ENCODE measurements around the gene PIP5KL1.

PIP5KL1 gene

GRCh38 chr9:127903557-127904475 lies 26.8 kb downstream of the PIP5KL1 start:
- no peak for TF ChIP-seq EZH2 (IDR thresholded peaks at IDR 0.05)
- TF ChIP-seq POLR2AphosphoS5 (IDR thresholded peaks at IDR 0.05; ENCODE audit: borderline replicate concordance, low read depth, low read length), result no peak
- TF ChIP-seq FOXP2 (optimal IDR thresholded peaks at IDR 0.05; ENCODE audit: control extremely low read depth, extremely low read length, insufficient read depth), result no peak
- no peak for DNase-seq (ENCODE audit: low read depth, low spot score)
- H3K27ac ChIP-seq, result no peak overlapping the region
- no peaks in the 10 kb centered on the region for H3K36me3 ChIP-seq (ENCODE audit: insufficient read depth, low read length)
- no peaks in the 10 kb centered on the region for H3K9me3 ChIP-seq (ENCODE audit: low read depth, low read length)
- H3K9ac ChIP-seq (ENCODE audit: insufficient read length), result no peak overlapping the region
- no peak overlapping the region for H3K4me3 ChIP-seq

GRCh38 chr9:127899128-127899943 lies 31.2 kb downstream of the PIP5KL1 start, which contains the start of gene ST6GALNAC6:
TSS of gene ST6GALNAC6 (minus strand) at chr9:127899603. CDS start at chr9:127897981, 1,622 bp downstream.
- Histone ChIP-seq H3K9me3 (ENCODE audit: low read depth, low read length) (peaks cover 2% of the 10 kb centered on the region; the same call in 1 of the 2 replicates), H3K36me3 (ENCODE audit: insufficient read depth, low read length) (peaks cover 27% of the 10 kb centered on the region), H3K9ac (ENCODE audit: insufficient read length) (peak within 1 kb of the TSS; percentile 74), H3K27ac (no peak within 1 kb of the TSS), H3K4me3 (peak within 1 kb of the TSS; percentile 92)
- no peak for DNase-seq (ENCODE audit: low read depth, low spot score)
- no peak for TF ChIP-seq FOXP2 (optimal IDR thresholded peaks at IDR 0.05; ENCODE audit: control extremely low read depth, extremely low read length, insufficient read depth)

- Histone ChIP-seq H3K27ac (no peak overlapping the region), H3K36me3 (ENCODE audit: insufficient read depth, low read length) (peaks cover 35% of the 10 kb centered on the region)
Observed at GRCh38 chr9:127898433-127899127, 32.0 kb downstream of the PIP5KL1 start.

GRCh38 chr9:127897193-127897692 lies 33.3 kb downstream of the PIP5KL1 start:
- no peak for DNase-seq (ENCODE audit: low read depth, low spot score)
- peaks cover 4% of the 10 kb centered on the region; the same call in 1 of the 2 replicates for H3K9me3 ChIP-seq (ENCODE audit: low read depth, low read length)
- no peak overlapping the region for H3K27ac ChIP-seq
- TF ChIP-seq POLR2AphosphoS5 (IDR thresholded peaks at IDR 0.05; ENCODE audit: borderline replicate concordance, low read depth, low read length) (no peak), EZH2 (IDR thresholded peaks at IDR 0.05) (no peak), FOXP2 (optimal IDR thresholded peaks at IDR 0.05; ENCODE audit: control extremely low read depth, extremely low read length, insufficient read depth) (no peak)
- H3K9ac ChIP-seq (ENCODE audit: insufficient read length), result no peak overlapping the region
- H3K4me3 ChIP-seq, result no peak overlapping the region
- H3K36me3 ChIP-seq (ENCODE audit: insufficient read depth, low read length), result peaks cover 48% of the 10 kb centered on the region

More at GRCh38 chr9:127898433-127899127, 32.0 kb downstream of the PIP5KL1 start:
- peak overlapping the region; percentile 92 for H3K4me3 ChIP-seq
- peaks cover 2% of the 10 kb centered on the region; the same call in 1 of the 2 replicates for H3K9me3 ChIP-seq (ENCODE audit: low read depth, low read length)
- H3K9ac ChIP-seq (ENCODE audit: insufficient read length), result peak overlapping the region; percentile 74
- no peak for TF ChIP-seq EZH2 (IDR thresholded peaks at IDR 0.05)
- DNase-seq (ENCODE audit: low read depth, low spot score), result no peak

GRCh38 chr9:127896395-127897192 lies 34.0 kb downstream of the PIP5KL1 start:
- peaks cover 4% of the 10 kb centered on the region; the same call in 1 of the 2 replicates for H3K9me3 ChIP-seq (ENCODE audit: low read depth, low read length)
- TF ChIP-seq EZH2 (IDR thresholded peaks at IDR 0.05), result no peak
- no peak for TF ChIP-seq POLR2AphosphoS5 (IDR thresholded peaks at IDR 0.05; ENCODE audit: borderline replicate concordance, low read depth, low read length)
- TF ChIP-seq FOXP2 (optimal IDR thresholded peaks at IDR 0.05; ENCODE audit: control extremely low read depth, extremely low read length, insufficient read depth), result no peak
- DNase-seq (ENCODE audit: low read depth, low spot score), result no peak
- H3K27ac ChIP-seq, result no peak overlapping the region
- H3K4me3 ChIP-seq, result no peak overlapping the region
- no peak overlapping the region for H3K9ac ChIP-seq (ENCODE audit: insufficient read length)
- peaks cover 50% of the 10 kb centered on the region for H3K36me3 ChIP-seq (ENCODE audit: insufficient read depth, low read length)

GRCh38 chr9:127895811-127896210 lies 34.8 kb downstream of the PIP5KL1 start:
- Histone ChIP-seq H3K4me3 (no peak overlapping the region), H3K9me3 (ENCODE audit: low read depth, low read length) (peaks cover 4% of the 10 kb centered on the region; the same call in 1 of the 2 replicates), H3K36me3 (ENCODE audit: insufficient read depth, low read length) (peaks cover 50% of the 10 kb centered on the region), H3K9ac (ENCODE audit: insufficient read length) (no peak overlapping the region), H3K27ac (no peak overlapping the region)
- TF ChIP-seq FOXP2 (optimal IDR thresholded peaks at IDR 0.05; ENCODE audit: control extremely low read depth, extremely low read length, insufficient read depth), result no peak
- DNase-seq (ENCODE audit: low read depth, low spot score), result no peak

- Histone ChIP-seq H3K27ac (no peak overlapping the region), H3K9ac (ENCODE audit: insufficient read length) (no peak overlapping the region), H3K36me3 (ENCODE audit: insufficient read depth, low read length) (peaks cover 58% of the 10 kb centered on the region), H3K9me3 (ENCODE audit: low read depth, low read length) (peaks cover 4% of the 10 kb centered on the region; the same call in 1 of the 2 replicates), H3K4me3 (no peak overlapping the region)
- no peak for TF ChIP-seq POLR2AphosphoS5 (IDR thresholded peaks at IDR 0.05; ENCODE audit: borderline replicate concordance, low read depth, low read length)
- no peak for TF ChIP-seq EZH2 (IDR thresholded peaks at IDR 0.05)
- TF ChIP-seq FOXP2 (optimal IDR thresholded peaks at IDR 0.05; ENCODE audit: control extremely low read depth, extremely low read length, insufficient read depth), result no peak
- DNase-seq (ENCODE audit: low read depth, low spot score), result no peak
Observed at GRCh38 chr9:127893392-127893791, 37.2 kb downstream of the PIP5KL1 start.

All from SK-N-MC (cell line).